SK-N-SH (cell line): ENCODE data around the gene DRC3. TPM values are rescaled to one million over a fixed set of nuclear protein-coding genes. Genes with fewer than 3 reads are reported as not detected.

Experiments used
- CTCF ChIA-PET: fragments of 300-600, 350-600 bp; formaldehyde crosslinking; extraction: SDS; loops from one replicate; lab custom pipeline; 2021; lab: Yijun Ruan, JAX
- POLR2A ChIA-PET: fragments of 350-600 bp; sonication (Branson Sonifier 250); formaldehyde crosslinking; extraction: SDS; loops from one replicate; lab custom pipeline; 2020; ENCODE audit warnings: antibody characterized with exemption, inconsistent platforms; lab: Yijun Ruan, JAX
- DNase-seq: peaks from one replicate; pipeline ENCODE4 v3.0.0; 2012
- H2AFZ ChIP-seq: fragments of 200-600 bp; sonication (generic); 2 replicates; pipeline ENCODE4 v1.8.1; 2016; ENCODE audit warnings: antibody characterized with exemption, mild to moderate bottlenecking, low read depth
- H3F3A ChIP-seq: fragments of 200-600 bp; sonication (generic); replicated peaks from 2 replicates; pipeline ENCODE3; 2016; ENCODE audit warnings: antibody characterized with exemption, mild to moderate bottlenecking; ENCODE audit not compliant: insufficient read depth
- H3K27ac ChIP-seq, 2 experiments: fragments of 200-500 bp in 1 of 2; fragments of 200-600 bp in 1 of 2; sonication (Bioruptor generic) in 1 of 2; sonication (generic), shearing (Covaris generic) in 1 of 2; 2 replicates each; pipeline versions ENCODE4 v1.5.1 to v1.6.1; 2014 to 2016; ENCODE audit warnings: low read depth in 2 of 2, inconsistent platforms in 1 of 2, low read length in 1 of 2, mild to moderate bottlenecking in 1 of 2, mixed read lengths in 1 of 2
- H3K27me3 ChIP-seq: fragments of 200-600 bp; sonication (generic), shearing (Covaris generic); 2 replicates; pipeline ENCODE4 v1.6.1; 2016; ENCODE audit warnings: mixed run types; ENCODE audit not compliant: insufficient read depth
- H3K36me3 ChIP-seq, 2 experiments: fragments of 200-500 bp in 1 of 2; fragments of 200-600 bp in 1 of 2; sonication (Bioruptor generic) in 1 of 2; sonication (generic) in 1 of 2; replicated peaks in 1 of 2; 2 replicates each; pipeline versions ENCODE3 to v1.5.1; 2014 to 2016; ENCODE audit warnings: low read length in 1 of 2, mild to moderate bottlenecking in 1 of 2; ENCODE audit not compliant: insufficient read depth in 2 of 2, control insufficient read depth in 1 of 2
- H3K4me1 ChIP-seq, 2 experiments: fragments of 200-500 bp in 1 of 2; fragments of 200-600 bp in 1 of 2; sonication (Bioruptor generic) in 1 of 2; sonication (generic), shearing (Covaris generic) in 1 of 2; 2 replicates each; pipeline versions ENCODE4 v1.5.1 to v1.6.1; 2014 to 2016; ENCODE audit warnings: low read depth in 1 of 2, low read length in 1 of 2, mixed run types in 1 of 2; ENCODE audit not compliant: insufficient read depth in 2 of 2, control insufficient read depth in 1 of 2
- H3K4me2 ChIP-seq: fragments of 200-600 bp; sonication (generic), shearing (Covaris generic); 2 replicates; pipeline ENCODE4 v1.6.1; 2017; ENCODE audit warnings: mixed run types
- H3K4me3 ChIP-seq, 2 experiments: fragments of 200-500 bp in 1 of 2; fragments of 200-600 bp in 1 of 2; sonication (Bioruptor generic) in 1 of 2; sonication (generic), shearing (Covaris generic) in 1 of 2; 2 replicates each; pipeline versions ENCODE4 v1.5.1 to v1.8.1; 2014 to 2016; ENCODE audit warnings: low read depth in 2 of 2, inconsistent platforms in 1 of 2, low read length in 1 of 2, mild to moderate bottlenecking in 1 of 2, mixed read lengths in 1 of 2, moderate library complexity in 1 of 2
- H3K79me2 ChIP-seq: fragments of 200-600 bp; sonication (generic); 2 replicates; pipeline ENCODE4 v1.8.1; 2017; ENCODE audit warnings: mild to moderate bottlenecking; ENCODE audit not compliant: insufficient read depth
- H3K9ac ChIP-seq: fragments of 200-600 bp; sonication (generic); 2 replicates; pipeline ENCODE4 v1.6.1; 2017; ENCODE audit warnings: mixed run types
- H3K9me2 ChIP-seq: fragments of 200-600 bp; sonication (generic); 2 replicates; pipeline ENCODE4 v1.6.1; 2017; ENCODE audit warnings: mixed run types
- H3K9me3 ChIP-seq: fragments of 200-600 bp; sonication (generic); 2 replicates; pipeline ENCODE4 v1.6.1; 2017; ENCODE audit warnings: mixed run types, mild to moderate bottlenecking, moderate library complexity
- H4K20me1 ChIP-seq: fragments of 200-600 bp; sonication (generic); 2 replicates; pipeline ENCODE4 v1.6.1; 2017; ENCODE audit warnings: mild to moderate bottlenecking, mixed run types; ENCODE audit not compliant: insufficient read depth
- CHD2 ChIP-seq: fragments of 150-350 bp; IDR thresholded peaks from 2 replicates; pipeline ENCODE4 v1.6.1; 2018; ENCODE audit warnings: low read length; ENCODE audit not compliant: partially characterized antibody
- EP300 ChIP-seq, 2 experiments: IDR thresholded peaks; 2 replicates each; pipeline versions ENCODE4 v1.4.0 to v1.6.1; 2012; ENCODE audit warnings: borderline replicate concordance in 1 of 2, low read depth in 1 of 2, low read length in 1 of 2
- EZH2phosphoT487 ChIP-seq: fragments of 200-600 bp; sonication (generic); IDR thresholded peaks from 2 replicates; pipeline ENCODE4 v1.6.1; 2017; ENCODE audit warnings: low read depth, mixed run types, mild to moderate bottlenecking, antibody characterized with exemption, moderate library complexity, borderline replicate concordance
- FOSL2 ChIP-seq: IDR thresholded peaks from 2 replicates; pipeline ENCODE4 v1.4.0; 2012; ENCODE audit warnings: low read depth, mild to moderate bottlenecking, moderate library complexity, borderline replicate concordance
- FOXJ3 ChIP-seq: sonication (generic); formaldehyde crosslinking; IDR thresholded peaks from 2 replicates; pipeline ENCODE4 v1.5.1; 2020; ENCODE audit warnings: mild to moderate bottlenecking, missing genetic modification reagents
- GABPA ChIP-seq: IDR thresholded peaks from 2 replicates; pipeline ENCODE4 v1.4.0; 2012; ENCODE audit warnings: low read depth, mild to moderate bottlenecking
- GATA2 ChIP-seq: sonication (generic); formaldehyde crosslinking; IDR thresholded peaks from 2 replicates; pipeline ENCODE4 v1.5.0; 2020; ENCODE audit warnings: mild to moderate bottlenecking, missing genetic modification reagents
- JUND ChIP-seq: IDR thresholded peaks from 2 replicates; pipeline ENCODE4 v1.4.0; 2012
- NFIC ChIP-seq: IDR thresholded peaks from 2 replicates; pipeline ENCODE4 v1.4.0; 2012; ENCODE audit warnings: borderline replicate concordance
- POLR2AphosphoS5 ChIP-seq: IDR thresholded peaks from 2 replicates; pipeline ENCODE4 v1.6.1; 2012; ENCODE audit warnings: low read depth, low read length
- RAD21 ChIP-seq: IDR thresholded peaks from 2 replicates; pipeline ENCODE4 v1.6.1; 2012; ENCODE audit warnings: mild to moderate bottlenecking, low read length
- SMC3 ChIP-seq: IDR thresholded peaks from 2 replicates; pipeline ENCODE4 v1.6.1; 2012; ENCODE audit warnings: low read depth, low read length, improper control_type of control experiment
- TAF1 ChIP-seq: IDR thresholded peaks from 2 replicates; pipeline ENCODE4 v1.6.1; 2012; ENCODE audit warnings: low read depth, mild to moderate bottlenecking, low read length, moderate library complexity, borderline replicate concordance
- TCF12 ChIP-seq: IDR thresholded peaks from 2 replicates; pipeline ENCODE4 v1.4.0; 2012
- YY1 ChIP-seq: IDR thresholded peaks from 2 replicates; pipeline ENCODE4 v1.4.0; 2012; ENCODE audit warnings: low read depth, mild to moderate bottlenecking
- WGBS: methylation state at CpG from one replicate; pipeline ENCODE4 v1.1.6; 2017; ENCODE audit warnings: low lambda C conversion rate; 5-methylcytosine and 5-hydroxymethylcytosine counted together
- polyA plus RNA-seq, 3 experiments: library from polyadenylated mRNA; depleted of rRNA; stranded (reverse); fragments of >200 nt; gene quantifications; 2 replicates each; pipeline ENCODE4 v1.2.3, GENCODE V29; 2012
- TF ChIP-seq, protein P1 (sequence below): IDR thresholded peaks from 2 replicates; pipeline ENCODE4 v1.4.0; 2012; ENCODE audit warnings: low read depth, borderline replicate concordance
- TF ChIP-seq, protein P2 (sequence below): fragments of 150-350 bp; IDR thresholded peaks from 2 replicates; pipeline ENCODE4 v1.6.1; 2017; ENCODE audit warnings: antibody characterized with exemption, low read length, low read depth, borderline replicate concordance
- TF ChIP-seq, protein P3 (sequence below): fragments of 150-350 bp; IDR thresholded peaks from 2 replicates; pipeline ENCODE4 v1.6.1; 2016; ENCODE audit warnings: mild to moderate bottlenecking, low read depth, low read length
- TF ChIP-seq, protein P4 (sequence below): IDR thresholded peaks from 2 replicates; pipeline ENCODE4; 2012

DRC3 gene
- polyA plus RNA-seq, 1 of the 3 experiments (the other 2 are of a cell fraction): 3.6 TPM

DNA sequence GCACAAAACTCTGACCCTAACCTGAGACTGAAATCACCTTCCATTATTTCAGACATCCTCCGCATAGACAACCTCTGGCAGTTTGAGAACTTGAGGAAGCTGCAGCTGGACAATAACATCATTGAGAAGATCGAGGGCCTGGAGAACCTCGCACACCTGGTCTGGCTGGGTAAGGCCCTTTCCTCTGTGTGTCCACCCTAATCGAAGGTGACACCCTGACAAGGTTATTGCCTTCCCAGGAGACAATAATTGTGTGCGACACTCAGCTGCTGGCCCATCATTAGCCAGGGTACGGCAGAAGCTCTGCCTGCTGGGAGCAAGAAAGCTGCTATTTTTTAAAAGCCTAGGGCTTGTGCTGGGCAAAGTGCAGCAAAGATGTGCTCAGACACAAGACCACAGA, 11.1 kb downstream of the DRC3 start:
- Histone ChIP-seq H3K9me3 (no peaks in the 10 kb centered on the region), H4K20me1 (no peaks in the 10 kb centered on the region), H3K9me2 (no peaks in the 10 kb centered on the region), H2AFZ (no peak overlapping the region), H3K9ac (no peak overlapping the region), H3K79me2 (no peaks in the 10 kb centered on the region), H3K4me3 (no peak overlapping the region), H3F3A (no peaks in the 10 kb centered on the region), H3K27ac (no peak overlapping the region), H3K4me2 (no peak overlapping the region), H3K36me3 (no peaks in the 10 kb centered on the region), H3K4me1 (peaks cover 0 to 4% of the 10 kb centered on the region in 2 experiments; a peak in 1 of 4 replicates), H3K27me3 (no peaks in the 10 kb centered on the region)
- no peak for TF ChIP-seq YY1
- TF ChIP-seq EZH2phosphoT487: no peak
- TF ChIP-seq, protein P1, sequence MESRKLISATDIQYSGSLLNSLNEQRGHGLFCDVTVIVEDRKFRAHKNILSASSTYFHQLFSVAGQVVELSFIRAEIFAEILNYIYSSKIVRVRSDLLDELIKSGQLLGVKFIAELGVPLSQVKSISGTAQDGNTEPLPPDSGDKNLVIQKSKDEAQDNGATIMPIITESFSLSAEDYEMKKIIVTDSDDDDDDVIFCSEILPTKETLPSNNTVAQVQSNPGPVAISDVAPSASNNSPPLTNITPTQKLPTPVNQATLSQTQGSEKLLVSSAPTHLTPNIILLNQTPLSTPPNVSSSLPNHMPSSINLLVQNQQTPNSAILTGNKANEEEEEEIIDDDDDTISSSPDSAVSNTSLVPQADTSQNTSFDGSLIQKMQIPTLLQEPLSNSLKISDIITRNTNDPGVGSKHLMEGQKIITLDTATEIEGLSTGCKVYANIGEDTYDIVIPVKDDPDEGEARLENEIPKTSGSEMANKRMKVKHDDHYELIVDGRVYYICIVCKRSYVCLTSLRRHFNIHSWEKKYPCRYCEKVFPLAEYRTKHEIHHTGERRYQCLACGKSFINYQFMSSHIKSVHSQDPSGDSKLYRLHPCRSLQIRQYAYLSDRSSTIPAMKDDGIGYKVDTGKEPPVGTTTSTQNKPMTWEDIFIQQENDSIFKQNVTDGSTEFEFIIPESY: no peak
- no peak for TF ChIP-seq RAD21
- no peak for TF ChIP-seq GATA2 (CRISPR knock-in tag)
- TF ChIP-seq CHD2: no peak
- TF ChIP-seq SMC3: no peak
- no peak for TF ChIP-seq TCF12
- no peak for TF ChIP-seq JUND
- no peak for TF ChIP-seq NFIC
- TF ChIP-seq, protein P2, sequence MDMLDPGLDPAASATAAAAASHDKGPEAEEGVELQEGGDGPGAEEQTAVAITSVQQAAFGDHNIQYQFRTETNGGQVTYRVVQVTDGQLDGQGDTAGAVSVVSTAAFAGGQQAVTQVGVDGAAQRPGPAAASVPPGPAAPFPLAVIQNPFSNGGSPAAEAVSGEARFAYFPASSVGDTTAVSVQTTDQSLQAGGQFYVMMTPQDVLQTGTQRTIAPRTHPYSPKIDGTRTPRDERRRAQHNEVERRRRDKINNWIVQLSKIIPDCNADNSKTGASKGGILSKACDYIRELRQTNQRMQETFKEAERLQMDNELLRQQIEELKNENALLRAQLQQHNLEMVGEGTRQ: no peak
- 90% methylated on average over 4 of the region's 6 CpGs for WGBS
- CTCF ChIA-PET: interaction anchor here (1.1 to 3.5 kb wide), 7 partner anchors 10 to 54 kb away, joined by 3 to 23 read pairs (median 8); partner anchors contain the start of genes ATPAF2, DRC3, GID4 and TOM1L2
- POLR2A ChIA-PET: no interaction called here
- no peak for DNase-seq

DNA sequence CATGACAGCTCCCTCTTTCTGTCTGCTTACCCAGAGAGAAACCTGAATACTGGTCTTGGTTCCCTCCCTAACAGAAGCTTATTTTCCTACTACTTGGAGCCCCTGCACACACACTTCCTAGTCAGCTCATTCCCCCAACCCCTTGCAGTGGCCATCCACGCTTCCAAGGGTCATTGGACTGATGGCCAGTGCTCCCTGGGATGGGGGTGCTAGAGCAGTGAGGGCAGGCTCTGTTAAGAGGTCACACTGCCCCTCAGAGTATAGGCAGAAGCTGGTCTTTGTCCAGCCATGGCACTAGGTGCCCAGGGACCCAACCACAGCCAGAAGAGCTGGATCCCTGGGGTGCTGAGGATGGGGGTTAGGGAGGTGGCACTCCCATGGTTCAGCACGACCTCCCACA, 12.5 kb downstream of the DRC3 start:
- no peaks in the 10 kb centered on the region for H3K79me2 ChIP-seq
- no peak overlapping the region for H3K27ac ChIP-seq
- no peaks in the 10 kb centered on the region for H3K36me3 ChIP-seq
- POLR2A ChIA-PET: no interaction called here
- DNase-seq: no peak
- H3K9me3 ChIP-seq: no peaks in the 10 kb centered on the region
- H2AFZ ChIP-seq: no peak overlapping the region
- peaks cover under 1% of the 10 kb centered on the region for H3F3A ChIP-seq
- TF ChIP-seq EP300 (IDR thresholded peaks at IDR 0.05; ENCODE audit: borderline replicate concordance in 1 of 2, low read depth in 1 of 2, low read length in 1 of 2): no peak
- TF ChIP-seq POLR2AphosphoS5: no peak
- TF ChIP-seq FOSL2: no peak
- TF ChIP-seq, protein P3, sequence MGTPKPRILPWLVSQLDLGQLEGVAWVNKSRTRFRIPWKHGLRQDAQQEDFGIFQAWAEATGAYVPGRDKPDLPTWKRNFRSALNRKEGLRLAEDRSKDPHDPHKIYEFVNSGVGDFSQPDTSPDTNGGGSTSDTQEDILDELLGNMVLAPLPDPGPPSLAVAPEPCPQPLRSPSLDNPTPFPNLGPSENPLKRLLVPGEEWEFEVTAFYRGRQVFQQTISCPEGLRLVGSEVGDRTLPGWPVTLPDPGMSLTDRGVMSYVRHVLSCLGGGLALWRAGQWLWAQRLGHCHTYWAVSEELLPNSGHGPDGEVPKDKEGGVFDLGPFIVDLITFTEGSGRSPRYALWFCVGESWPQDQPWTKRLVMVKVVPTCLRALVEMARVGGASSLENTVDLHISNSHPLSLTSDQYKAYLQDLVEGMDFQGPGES: no peak
- TF ChIP-seq, protein P4, sequence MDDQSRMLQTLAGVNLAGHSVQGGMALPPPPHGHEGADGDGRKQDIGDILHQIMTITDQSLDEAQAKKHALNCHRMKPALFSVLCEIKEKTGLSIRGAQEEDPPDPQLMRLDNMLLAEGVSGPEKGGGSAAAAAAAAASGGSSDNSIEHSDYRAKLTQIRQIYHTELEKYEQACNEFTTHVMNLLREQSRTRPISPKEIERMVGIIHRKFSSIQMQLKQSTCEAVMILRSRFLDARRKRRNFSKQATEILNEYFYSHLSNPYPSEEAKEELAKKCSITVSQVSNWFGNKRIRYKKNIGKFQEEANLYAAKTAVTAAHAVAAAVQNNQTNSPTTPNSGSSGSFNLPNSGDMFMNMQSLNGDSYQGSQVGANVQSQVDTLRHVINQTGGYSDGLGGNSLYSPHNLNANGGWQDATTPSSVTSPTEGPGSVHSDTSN: no peak
- no peak for TF ChIP-seq TAF1
- TF ChIP-seq FOXJ3: no peak
- no peak for TF ChIP-seq GABPA
- no peak for TF ChIP-seq TCF12
- TF ChIP-seq, protein P2: no peak
- TF ChIP-seq GATA2 (CRISPR knock-in tag): no peak
- TF ChIP-seq, all 33 proteins: peak for 0
- H3K4me1 ChIP-seq: peaks cover 0 to 4% of the 10 kb centered on the region in 2 experiments; a peak in 1 of 4 replicates
- WGBS: 82% methylated on average over 2 of the region's 2 CpGs
- H3K9me2 ChIP-seq: no peaks in the 10 kb centered on the region
- H3K27me3 ChIP-seq: no peaks in the 10 kb centered on the region
- CTCF ChIA-PET: interaction anchor here (0.9 to 3.5 kb wide), 9 partner anchors 8 to 124 kb away, joined by 3 to 23 read pairs (median 6); partner anchors contain the start of genes ATPAF2, DRC3, GID4 and TOM1L2
- no peak overlapping the region for H3K4me3 ChIP-seq
- H3K9ac ChIP-seq: no peak overlapping the region
- H3K4me2 ChIP-seq: no peak overlapping the region
- H4K20me1 ChIP-seq: no peaks in the 10 kb centered on the region
